ENCODE data around the gene SLC9A9.

DNA sequence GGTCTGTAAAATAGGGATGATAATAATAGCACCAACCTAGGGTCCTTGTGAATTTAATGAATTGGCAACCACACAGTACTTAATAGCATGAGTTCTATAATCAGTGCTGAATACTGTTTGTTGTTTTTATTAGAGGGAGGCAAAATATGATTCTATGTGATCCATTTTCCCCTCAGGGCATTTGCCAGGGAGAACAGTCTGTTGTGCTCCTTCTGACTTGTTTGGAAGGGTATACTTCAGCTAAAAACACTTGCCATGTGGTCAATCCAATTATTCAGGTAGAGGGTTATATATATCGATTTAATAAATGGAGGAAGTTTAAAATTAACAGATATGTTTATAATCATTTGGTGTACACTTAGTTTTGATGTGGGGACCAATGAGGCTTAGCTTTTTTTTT is 423.4 kb downstream of the SLC9A9 start:
- TF ChIP-seq, protein P1, sequence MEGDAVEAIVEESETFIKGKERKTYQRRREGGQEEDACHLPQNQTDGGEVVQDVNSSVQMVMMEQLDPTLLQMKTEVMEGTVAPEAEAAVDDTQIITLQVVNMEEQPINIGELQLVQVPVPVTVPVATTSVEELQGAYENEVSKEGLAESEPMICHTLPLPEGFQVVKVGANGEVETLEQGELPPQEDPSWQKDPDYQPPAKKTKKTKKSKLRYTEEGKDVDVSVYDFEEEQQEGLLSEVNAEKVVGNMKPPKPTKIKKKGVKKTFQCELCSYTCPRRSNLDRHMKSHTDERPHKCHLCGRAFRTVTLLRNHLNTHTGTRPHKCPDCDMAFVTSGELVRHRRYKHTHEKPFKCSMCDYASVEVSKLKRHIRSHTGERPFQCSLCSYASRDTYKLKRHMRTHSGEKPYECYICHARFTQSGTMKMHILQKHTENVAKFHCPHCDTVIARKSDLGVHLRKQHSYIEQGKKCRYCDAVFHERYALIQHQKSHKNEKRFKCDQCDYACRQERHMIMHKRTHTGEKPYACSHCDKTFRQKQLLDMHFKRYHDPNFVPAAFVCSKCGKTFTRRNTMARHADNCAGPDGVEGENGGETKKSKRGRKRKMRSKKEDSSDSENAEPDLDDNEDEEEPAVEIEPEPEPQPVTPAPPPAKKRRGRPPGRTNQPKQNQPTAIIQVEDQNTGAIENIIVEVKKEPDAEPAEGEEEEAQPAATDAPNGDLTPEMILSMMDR (IDR thresholded peaks at IDR 0.05 in 4 of 5, conservative IDR thresholded peaks at IDR 0.05 in 1 of 5): no peak
- TF ChIP-seq POLR2A (IDR thresholded peaks at IDR 0.05): no peak
